Measurements from ENCODE around the gene RBBP6. TPM values are rescaled to one million over a fixed set of nuclear protein-coding genes. Genes with fewer than 3 reads are reported as not detected.

Gene RBBP6
- total RNA-seq, 1 donor from 2014 or later = 81.0 TPM

DNA sequence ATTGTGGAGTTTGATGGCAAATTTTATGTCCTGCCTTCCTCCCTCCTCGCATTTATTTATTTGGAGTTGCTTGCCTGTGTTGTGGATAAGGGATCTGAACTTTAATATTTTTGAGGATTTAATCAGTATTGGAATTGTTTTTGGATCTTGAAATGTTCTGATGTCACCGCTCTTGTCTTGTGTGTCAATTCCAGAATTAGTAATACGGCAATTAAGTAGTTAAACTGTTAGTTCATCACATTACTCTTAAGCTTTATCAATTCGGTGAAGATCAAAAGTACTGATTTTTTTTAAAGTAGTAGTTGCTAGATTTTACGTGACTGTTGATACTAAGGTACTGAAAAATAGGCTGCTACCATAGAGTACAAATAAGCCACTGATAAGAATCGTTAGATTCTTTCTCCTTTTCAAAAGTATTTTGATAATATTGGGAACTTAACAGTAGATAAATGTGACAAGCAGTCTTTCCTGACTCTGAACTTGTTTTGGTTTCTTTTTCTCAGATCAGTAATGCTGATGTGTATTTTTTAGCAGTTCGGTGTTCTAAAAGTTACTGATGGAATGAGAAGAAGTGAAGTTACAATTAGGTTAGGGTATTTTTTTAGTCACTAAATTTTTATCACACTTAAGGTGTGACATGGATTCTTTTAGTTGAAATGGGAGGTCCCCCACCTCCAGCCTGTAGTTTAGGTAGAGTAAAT, 2.0 kb downstream of the RBBP6 start:
- Histone ChIP-seq H4K20me1 (ENCODE audit: low read depth) (peaks cover 63% of the 10 kb centered on the region), H3K27ac (no peak overlapping the region)
- peak overlapping the region; percentile 99 for H3K4me3 Mint-ChIP-seq

GRCh38 chr16:24543949-24544348, 4.6 kb downstream of the RBBP6 start:
- TF ChIP-seq EZH2phosphoT487 (IDR thresholded peaks at IDR 0.05) (no peak), CTCF (IDR thresholded peaks at IDR 0.05) (no peak), EZH2 (IDR thresholded peaks at IDR 0.05) (no peak)
- H3K4me3 Mint-ChIP-seq = no peak overlapping the region
- no peak overlapping the region for H3K27ac ChIP-seq
- peaks cover 3% of the 10 kb centered on the region for H3K27me3 Mint-ChIP-seq (ENCODE audit: insufficient read depth, low read depth)
- H4K20me1 ChIP-seq (ENCODE audit: low read depth) = peaks cover 74% of the 10 kb centered on the region
- H3K27me3 ChIP-seq = no peaks in the 10 kb centered on the region
- peaks cover 24% of the 10 kb centered on the region for H3K36me3 ChIP-seq
- H3F3A ChIP-seq (ENCODE audit: low read depth) = peaks cover 7% of the 10 kb centered on the region
- no peak overlapping the region for H3K9ac ChIP-seq
- H3K9me3 Mint-ChIP-seq = no peaks in the 10 kb centered on the region
- peaks cover 26% of the 10 kb centered on the region for H3K4me1 Mint-ChIP-seq
- H3K4me1 ChIP-seq = peaks cover 26% of the 10 kb centered on the region
- H3K36me3 Mint-ChIP-seq = peaks cover 30% of the 10 kb centered on the region
- H3K79me2 ChIP-seq (ENCODE audit: low read depth) = peaks cover 95% of the 10 kb centered on the region
- peak overlapping the region; percentile 90 for H3K4me3 ChIP-seq
- no peaks in the 10 kb centered on the region for H3K9me3 ChIP-seq (ENCODE audit: low read depth)
- no peak overlapping the region for H3K27ac Mint-ChIP-seq
- no peak overlapping the region for H2AFZ ChIP-seq (replicated peaks)
- H3K4me2 ChIP-seq = peak overlapping the region; percentile 87
- DNase-seq (ENCODE audit: low spot score) = no peak

More for the DNA sequence above, 2.0 kb downstream of the RBBP6 start:
- peaks cover 30% of the 10 kb centered on the region for H3K4me1 Mint-ChIP-seq
- Histone ChIP-seq H3K4me1 (peaks cover 26% of the 10 kb centered on the region), H3K9me3 (ENCODE audit: low read depth) (no peaks in the 10 kb centered on the region), H3K9ac (peak overlapping the region; percentile 97), H3K79me2 (ENCODE audit: low read depth) (peaks cover 70% of the 10 kb centered on the region), H3K36me3 (peaks cover 8% of the 10 kb centered on the region), H2AFZ (replicated peaks) (no peak overlapping the region), H3K4me3 (peak overlapping the region; percentile 90), H3F3A (ENCODE audit: low read depth) (peaks cover 7% of the 10 kb centered on the region), H3K4me2 (peak overlapping the region; percentile 87), H3K27me3 (no peaks in the 10 kb centered on the region)
- DNase-seq (ENCODE audit: low spot score) = no peak
- peak overlapping the region; percentile 38 for H3K27ac Mint-ChIP-seq
- peaks cover 6% of the 10 kb centered on the region for H3K27me3 Mint-ChIP-seq (ENCODE audit: insufficient read depth, low read depth)
- TF ChIP-seq EZH2phosphoT487 (IDR thresholded peaks at IDR 0.05) = no peak
- H3K36me3 Mint-ChIP-seq = peaks cover 20% of the 10 kb centered on the region
- no peaks in the 10 kb centered on the region for H3K9me3 Mint-ChIP-seq

DNA sequence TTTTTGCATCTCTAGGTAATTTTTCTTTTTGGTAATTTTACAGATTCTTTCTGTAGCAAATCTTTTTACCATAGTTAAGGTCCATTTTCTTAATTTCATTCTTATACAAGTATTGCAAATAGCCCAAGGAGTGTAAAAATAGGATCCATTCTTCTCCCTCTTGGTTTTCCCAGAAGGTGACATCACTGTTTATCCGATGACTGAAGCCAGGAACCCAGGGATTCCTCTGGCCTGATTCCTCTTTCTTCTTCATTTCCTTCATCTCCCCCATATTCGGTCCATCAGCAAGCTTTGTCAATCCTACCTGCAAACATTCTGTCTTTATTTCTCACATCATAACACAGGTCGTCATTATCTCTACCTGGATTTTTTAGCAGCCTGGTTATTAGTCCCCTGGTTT, 5.3 kb downstream of the RBBP6 start:
- Histone ChIP-seq H3K4me2 (peak overlapping the region; percentile 87), H3K36me3 (peaks cover 31% of the 10 kb centered on the region), H4K20me1 (ENCODE audit: low read depth) (peaks cover 74% of the 10 kb centered on the region), H3K4me1 (peaks cover 26% of the 10 kb centered on the region), H3K27ac (no peak overlapping the region), H3K79me2 (ENCODE audit: low read depth) (peaks cover 100% of the 10 kb centered on the region), H3K9ac (no peak overlapping the region), H3K9me3 (ENCODE audit: low read depth) (no peaks in the 10 kb centered on the region), H2AFZ (replicated peaks) (no peak overlapping the region), H3K4me3 (peak overlapping the region; percentile 4), H3K27me3 (no peaks in the 10 kb centered on the region), H3F3A (ENCODE audit: low read depth) (peaks cover 5% of the 10 kb centered on the region)
- DNase-seq (ENCODE audit: low spot score) = no peak
- peaks cover 36% of the 10 kb centered on the region for H3K36me3 Mint-ChIP-seq
- H3K4me3 Mint-ChIP-seq = no peak overlapping the region
- H3K27ac Mint-ChIP-seq = no peak overlapping the region
- H3K4me1 Mint-ChIP-seq = peaks cover 26% of the 10 kb centered on the region
- no peaks in the 10 kb centered on the region for H3K9me3 Mint-ChIP-seq
- peaks cover 3% of the 10 kb centered on the region for H3K27me3 Mint-ChIP-seq (ENCODE audit: insufficient read depth, low read depth)
- TF ChIP-seq EZH2 (IDR thresholded peaks at IDR 0.05) (no peak), EZH2phosphoT487 (IDR thresholded peaks at IDR 0.05) (no peak), CTCF (IDR thresholded peaks at IDR 0.05) (no peak)

DNA sequence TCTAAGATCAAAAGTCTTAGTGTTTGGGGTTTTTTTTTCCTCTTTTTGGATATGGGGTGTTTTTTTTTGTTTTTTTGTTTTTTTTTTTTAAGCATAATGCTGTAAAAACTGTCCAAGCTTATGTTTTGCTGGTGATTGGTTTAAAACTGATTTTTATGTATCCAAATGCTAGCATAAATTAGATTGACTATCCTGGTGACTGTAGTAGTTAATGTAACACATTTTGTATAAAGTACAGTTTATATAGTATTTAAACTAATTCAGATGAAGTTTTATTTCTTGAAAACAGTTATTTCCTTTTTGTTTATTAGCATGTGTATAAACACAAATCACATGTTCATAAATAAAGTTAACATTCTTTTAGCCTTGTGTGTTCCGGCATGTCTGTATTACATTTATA, 10.9 kb downstream of the RBBP6 start:
- H3F3A ChIP-seq (ENCODE audit: low read depth) = no peaks in the 10 kb centered on the region
- Mint-ChIP-seq H3K4me1 (peaks cover 7% of the 10 kb centered on the region), H3K27ac (no peak overlapping the region), H3K27me3 (ENCODE audit: insufficient read depth, low read depth) (no peaks in the 10 kb centered on the region), H3K9me3 (no peaks in the 10 kb centered on the region), H3K36me3 (peaks cover 24% of the 10 kb centered on the region), H3K4me3 (no peak overlapping the region)
- no peak overlapping the region for H3K27ac ChIP-seq
- H3K79me2 ChIP-seq (ENCODE audit: low read depth) = peaks cover 97% of the 10 kb centered on the region
- H3K4me3 ChIP-seq = no peak overlapping the region
- H3K9me3 ChIP-seq (ENCODE audit: low read depth) = no peaks in the 10 kb centered on the region
- peaks cover 43% of the 10 kb centered on the region for H4K20me1 ChIP-seq (ENCODE audit: low read depth)
- no peak for TF ChIP-seq CTCF (IDR thresholded peaks at IDR 0.05)
- TF ChIP-seq EZH2 (IDR thresholded peaks at IDR 0.05) = no peak
- no peak for TF ChIP-seq EZH2phosphoT487 (IDR thresholded peaks at IDR 0.05)
- no peak for DNase-seq (ENCODE audit: low spot score)
- H3K9ac ChIP-seq = no peak overlapping the region
- H3K4me2 ChIP-seq = no peak overlapping the region
- H3K36me3 ChIP-seq = peaks cover 61% of the 10 kb centered on the region
- no peaks in the 10 kb centered on the region for H3K27me3 ChIP-seq
- peaks cover 12% of the 10 kb centered on the region for H3K4me1 ChIP-seq
- no peak overlapping the region for H2AFZ ChIP-seq (replicated peaks)
